NCI-H1105 (cell line): ENCODE measurements around the gene SMYD4.

Experiments
- DNase-seq: peaks from one replicate; lab custom pipeline; 2025; lab: John Stamatoyannopoulos, UW

SMYD4 gene

GRCh38 chr17:1729966-1730325 lies 99.8 kb downstream of the SMYD4 start:
- no peak for DNase-seq
